Ascending aorta (tissue), 2 donors: ENCODE data around the gene EIF3K. TPM values are rescaled to one million over a fixed set of nuclear protein-coding genes. Genes with fewer than 3 reads are reported as not detected.

Experiments
- DNase-seq, 2 donors: peaks; one replicate each; pipeline ENCODE4 v3.0.0-alpha.2; 2019; ENCODE audit warnings: low spot score in 2 of 2
- H3K27ac ChIP-seq, 2 donors: fragments of 200-600 bp; sonication (generic); one replicate each; pipeline ENCODE4 v1.5.1; 2016 to 2017; ENCODE audit warnings: mild to moderate bottlenecking in 1 of 2
- H3K27me3 ChIP-seq: fragments of 200-600 bp; sonication (generic); one replicate; pipeline ENCODE4 v1.5.1; 2017
- H3K36me3 ChIP-seq, 2 donors: fragments of 200-600 bp; sonication (generic); one replicate each; pipeline ENCODE4 v1.5.1; 2016
- H3K4me1 ChIP-seq, 2 donors: fragments of 200-600 bp; sonication (generic); one replicate each; pipeline ENCODE4 v1.5.1; 2016 to 2017; ENCODE audit warnings: mild to moderate bottlenecking in 1 of 2
- H3K4me3 ChIP-seq, 2 donors: fragments of 200-600 bp; sonication (generic); one replicate each; pipeline ENCODE4 v1.5.1; 2016 to 2017; ENCODE audit warnings: mild to moderate bottlenecking in 1 of 2
- H3K9me3 ChIP-seq, 2 donors: fragments of 200-600 bp; sonication (generic); one replicate each; pipeline ENCODE4 v1.5.1; 2016
- intact Hi-C: fragments of 100-400 bp; cut with DNase I; formaldehyde crosslinking; loops from one replicate; pipeline ENCODE4 v1.15.1; 2023
- total RNA-seq: library from RNA; depleted of rRNA; stranded (reverse); fragments of >200 nt; gene quantifications from one replicate; pipeline ENCODE4 v1.1.0, GENCODE V29; 2016
- TF ChIP-seq, protein P1 (sequence below), 3 experiments: fragments of 200-600 bp in 2 of 3; fragments of 450-650 bp in 1 of 3; sonication (generic) in 2 of 3; IDR thresholded peaks; one replicate each; pipeline ENCODE4 v1.5.1; 2016 to 2019; ENCODE audit warnings: antibody characterized with exemption in 3 of 3, mild to moderate bottlenecking in 1 of 3, moderate library complexity in 1 of 3

Gene EIF3K
- total RNA-seq, 1 donor from 2014 or later: 696 TPM

DNA sequence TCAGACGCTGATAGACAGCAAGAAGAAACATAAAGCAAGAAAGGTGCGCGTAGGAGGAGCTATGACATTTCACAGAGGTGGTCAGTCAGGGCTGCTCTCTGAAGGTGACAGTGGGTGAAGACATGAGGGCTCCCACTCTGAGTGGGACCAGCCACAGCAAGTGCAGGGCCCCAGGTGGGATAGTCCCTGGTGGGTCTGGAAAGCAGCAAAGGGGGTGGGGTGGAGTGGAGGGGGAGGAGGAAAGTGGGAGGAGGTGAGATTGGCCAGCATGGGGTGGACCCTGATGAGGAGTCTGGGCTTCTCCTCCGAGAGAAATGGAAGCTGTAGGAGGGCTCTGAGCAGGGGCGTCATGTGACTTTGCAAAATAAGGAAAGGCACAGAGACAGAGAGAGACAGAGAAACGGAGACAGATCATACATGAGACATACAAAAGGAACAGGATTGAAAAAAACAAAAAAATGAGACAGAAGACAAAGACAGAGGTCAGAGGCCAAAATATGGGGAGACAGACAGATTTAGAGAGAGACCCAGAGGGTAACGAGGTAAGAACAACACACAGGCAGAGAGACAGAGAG, 3.9 kb upstream of the EIF3K start:
- Histone ChIP-seq H3K4me1 (peaks cover 6% of the 10 kb centered on the region in 2 donors), H3K36me3 (no peaks in the 10 kb centered on the region), H3K4me3 (no peak overlapping the region), H3K27ac (no peak overlapping the region), H3K9me3 (no peaks in the 10 kb centered on the region), H3K27me3 (no peaks in the 10 kb centered on the region)
- intact Hi-C loops: loop anchor here (5.0 kb wide), 2 partner anchors 73 to 228 kb away; partner anchors contain the start of genes GGN and SPRED3
- TF ChIP-seq, protein P1, sequence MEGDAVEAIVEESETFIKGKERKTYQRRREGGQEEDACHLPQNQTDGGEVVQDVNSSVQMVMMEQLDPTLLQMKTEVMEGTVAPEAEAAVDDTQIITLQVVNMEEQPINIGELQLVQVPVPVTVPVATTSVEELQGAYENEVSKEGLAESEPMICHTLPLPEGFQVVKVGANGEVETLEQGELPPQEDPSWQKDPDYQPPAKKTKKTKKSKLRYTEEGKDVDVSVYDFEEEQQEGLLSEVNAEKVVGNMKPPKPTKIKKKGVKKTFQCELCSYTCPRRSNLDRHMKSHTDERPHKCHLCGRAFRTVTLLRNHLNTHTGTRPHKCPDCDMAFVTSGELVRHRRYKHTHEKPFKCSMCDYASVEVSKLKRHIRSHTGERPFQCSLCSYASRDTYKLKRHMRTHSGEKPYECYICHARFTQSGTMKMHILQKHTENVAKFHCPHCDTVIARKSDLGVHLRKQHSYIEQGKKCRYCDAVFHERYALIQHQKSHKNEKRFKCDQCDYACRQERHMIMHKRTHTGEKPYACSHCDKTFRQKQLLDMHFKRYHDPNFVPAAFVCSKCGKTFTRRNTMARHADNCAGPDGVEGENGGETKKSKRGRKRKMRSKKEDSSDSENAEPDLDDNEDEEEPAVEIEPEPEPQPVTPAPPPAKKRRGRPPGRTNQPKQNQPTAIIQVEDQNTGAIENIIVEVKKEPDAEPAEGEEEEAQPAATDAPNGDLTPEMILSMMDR (IDR thresholded peaks at IDR 0.05): no peak
- DNase-seq: no peak

DNA sequence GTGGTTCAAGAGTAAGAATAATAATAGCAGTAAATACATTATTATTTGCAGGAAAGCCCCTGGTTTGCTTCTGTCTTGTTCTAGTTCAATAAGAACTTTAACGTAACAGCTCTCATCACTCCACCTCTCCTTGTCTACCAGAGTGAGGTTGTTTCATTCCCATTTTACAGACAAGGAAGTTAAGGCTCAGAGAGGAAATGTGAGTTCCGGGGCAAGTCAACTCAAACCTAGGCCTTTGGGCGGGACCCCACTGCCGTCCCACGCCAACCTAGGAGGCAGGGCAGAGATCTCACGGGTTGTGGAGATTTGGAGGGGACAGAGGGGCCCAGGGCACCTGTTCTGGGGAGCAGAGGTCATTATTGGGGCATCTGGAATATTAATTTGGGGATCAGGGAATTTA, 2.7 kb upstream of the EIF3K start:
- Histone ChIP-seq H3K36me3 (peaks cover 10 to 11% of the 10 kb centered on the region in 2 donors), H3K4me3 (no peak overlapping the region), H3K9me3 (no peaks in the 10 kb centered on the region), H3K27me3 (no peaks in the 10 kb centered on the region), H3K4me1 (peaks cover 9 to 10% of the 10 kb centered on the region in 2 donors), H3K27ac (no peak overlapping the region)
- DNase-seq: no peak
- TF ChIP-seq, protein P1 (IDR thresholded peaks at IDR 0.05): no peak
- intact Hi-C loops: loop anchor here (5.0 kb wide), 2 partner anchors 74 to 229 kb away; partner anchors contain the start of genes GGN and SPRED3

DNA sequence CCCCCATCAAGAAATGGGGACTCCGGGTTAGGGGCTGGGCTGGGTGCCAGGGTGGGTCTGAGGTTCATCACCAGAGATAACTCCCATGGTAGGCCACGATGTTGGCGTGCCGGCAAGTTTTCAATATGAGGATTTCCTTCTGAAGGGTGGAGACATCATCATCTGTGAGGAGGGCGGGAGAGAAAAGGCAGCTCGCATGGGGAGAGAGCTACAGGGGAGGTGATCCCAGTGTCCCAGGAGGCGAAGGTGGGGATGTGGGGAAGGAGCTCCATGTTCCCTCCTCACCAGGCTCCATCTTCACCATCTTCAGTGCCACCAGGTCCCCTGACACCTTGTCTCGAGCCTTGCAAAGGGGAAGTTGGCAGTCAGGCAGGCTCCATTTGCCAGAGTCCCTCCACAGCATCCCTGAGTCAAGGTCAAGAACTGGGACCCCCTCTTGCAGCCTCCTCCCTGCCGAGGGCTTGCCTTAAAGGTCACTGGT, 1.7 kb upstream of the EIF3K start:
- no peaks in the 10 kb centered on the region for H3K9me3 ChIP-seq
- no peaks in the 10 kb centered on the region for H3K27me3 ChIP-seq
- no peak for DNase-seq
- intact Hi-C loops: loop anchor here (5.0 kb wide), 2 partner anchors 75 to 230 kb away; partner anchors contain the start of genes GGN and SPRED3
- TF ChIP-seq, protein P1 (IDR thresholded peaks at IDR 0.05): no peak
- peaks cover 20% of the 10 kb centered on the region in 2 donors for H3K36me3 ChIP-seq
- H3K4me3 ChIP-seq: peak overlapping the region in 1 of 2 donors; percentile 91
- peaks cover 9 to 10% of the 10 kb centered on the region in 2 donors for H3K4me1 ChIP-seq
- H3K27ac ChIP-seq: no peak overlapping the region

DNA sequence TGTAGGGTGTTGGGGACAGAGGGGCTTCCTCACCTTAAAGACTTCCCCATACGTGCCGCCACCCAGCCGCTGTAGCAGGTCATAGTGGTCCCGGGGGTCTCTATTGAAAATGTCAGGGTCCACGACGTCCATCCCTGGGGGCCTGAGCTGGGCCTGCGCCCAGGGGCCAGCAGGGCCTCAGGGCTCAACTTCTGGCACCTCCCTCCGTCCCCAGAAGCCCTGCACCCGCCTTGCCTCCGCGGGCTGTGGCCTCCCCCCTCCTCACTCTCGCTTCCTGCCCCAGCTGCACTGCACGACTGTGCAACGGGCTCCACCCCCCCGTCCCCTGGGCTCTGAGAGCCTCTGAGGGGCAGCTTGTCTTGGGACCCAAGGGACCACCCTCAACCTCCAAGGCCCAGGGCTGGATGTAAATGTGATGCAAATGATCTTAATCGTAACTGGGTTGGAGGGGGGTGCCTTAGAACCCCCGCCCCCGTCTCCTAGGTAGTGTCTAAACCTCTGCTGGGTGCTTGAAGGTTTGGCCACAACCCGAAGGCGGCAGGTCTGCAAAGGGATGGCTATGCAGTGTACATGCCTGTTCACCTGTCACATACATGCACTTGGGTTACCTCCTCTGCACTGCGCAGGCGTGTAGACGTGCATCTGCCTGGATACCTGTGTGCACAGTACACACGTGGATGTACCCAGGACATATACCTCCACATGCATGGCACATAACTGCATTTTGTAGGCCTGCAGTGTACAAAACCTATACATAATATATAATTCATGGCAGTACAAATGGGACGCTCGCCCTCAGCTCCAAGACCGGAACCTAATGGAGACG, 1.0 kb upstream of the EIF3K start, which contains the start of gene MAP4K1:
Gene MAP4K1, minus strand, starts transcription at position 190 of the 826 bp plus-strand sequence. Its CDS starts 58 bp downstream, at position 132.
- H3K4me1 ChIP-seq: peaks cover 9 to 10% of the 10 kb centered on the region in 2 donors
- H3K4me3 ChIP-seq: peak within 1 kb of the TSS; percentile 75 to 91
- peaks cover 20 to 25% of the 10 kb centered on the region in 2 donors for H3K36me3 ChIP-seq
- peak in 1 of 2 donors; percentile 67 for DNase-seq
- no peaks in the 10 kb centered on the region for H3K9me3 ChIP-seq
- H3K27ac ChIP-seq: peak within 1 kb of the TSS; percentile 71 to 88
- intact Hi-C loops: loop anchor here (2.0 to 5.0 kb wide), 6 partner anchors 29 to 243 kb away; partner anchors contain the start of genes ACTN4, ECH1, GGN and PSMD8
- no peaks in the 10 kb centered on the region for H3K27me3 ChIP-seq
- TF ChIP-seq, protein P1 (IDR thresholded peaks at IDR 0.05): no peak

DNA sequence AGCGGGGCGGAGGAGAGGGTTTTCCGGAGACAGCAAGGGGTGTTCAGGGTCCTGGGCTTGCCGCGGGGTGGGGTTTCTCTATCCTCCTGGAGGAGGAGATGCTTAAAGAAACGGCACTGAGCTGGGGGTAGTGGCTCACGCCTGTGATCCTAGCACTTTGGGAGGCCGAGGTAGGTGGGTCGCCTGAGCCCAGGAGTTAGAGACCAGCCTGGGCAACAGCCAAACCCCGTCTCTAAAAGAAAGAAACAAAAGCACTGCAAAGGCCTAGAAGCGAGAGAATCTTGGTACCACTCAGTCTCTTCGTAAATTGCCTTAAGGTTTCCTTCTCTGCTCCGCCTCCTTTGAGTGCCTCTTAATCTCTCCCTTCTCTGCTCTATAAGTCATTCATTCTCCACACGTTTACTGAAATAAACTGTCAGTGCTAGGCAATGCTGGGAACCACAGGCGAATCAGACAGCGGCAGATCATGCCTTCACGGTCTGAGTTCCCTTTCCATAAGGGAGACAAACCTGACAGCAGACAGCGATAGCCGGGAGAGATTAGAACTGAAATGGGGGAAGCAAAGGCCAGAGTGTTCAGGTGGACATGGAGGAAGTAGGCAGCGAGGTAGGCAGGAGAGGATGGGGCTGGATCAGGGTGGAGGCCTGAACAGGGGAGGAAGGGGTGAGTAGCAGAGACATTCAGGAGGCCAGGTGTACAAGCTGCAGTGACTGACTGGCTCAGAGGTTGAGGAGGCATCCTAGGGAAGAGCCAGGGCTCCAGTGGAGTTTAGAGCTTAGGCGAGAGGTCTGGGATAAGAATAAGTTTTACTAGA, 580 bp downstream of the EIF3K start:
- intact Hi-C loops: loop anchor here (1.0 to 5.0 kb wide), 7 partner anchors 27 to 280 kb away; partner anchors contain the start of genes ACTN4, ECH1, GGN and NFKBIB
- Histone ChIP-seq H3K27me3 (no peaks in the 10 kb centered on the region), H3K4me3 (peak overlapping the region; percentile 75 to 91), H3K9me3 (no peaks in the 10 kb centered on the region), H3K27ac (peak overlapping the region; percentile 87 to 88), H3K4me1 (peaks cover 9 to 10% of the 10 kb centered on the region in 2 donors), H3K36me3 (peaks cover 34 to 39% of the 10 kb centered on the region in 2 donors)
- DNase-seq: no peak
- TF ChIP-seq, protein P1 (IDR thresholded peaks at IDR 0.05): no peak
